Measurements from ENCODE around the gene PASD1. TPM values are rescaled to one million over a fixed set of nuclear protein-coding genes. Genes with fewer than 3 reads are reported as not detected.

Gene PASD1
- total RNA-seq, 1 experiment from 2014 or later: not detected

DNA sequence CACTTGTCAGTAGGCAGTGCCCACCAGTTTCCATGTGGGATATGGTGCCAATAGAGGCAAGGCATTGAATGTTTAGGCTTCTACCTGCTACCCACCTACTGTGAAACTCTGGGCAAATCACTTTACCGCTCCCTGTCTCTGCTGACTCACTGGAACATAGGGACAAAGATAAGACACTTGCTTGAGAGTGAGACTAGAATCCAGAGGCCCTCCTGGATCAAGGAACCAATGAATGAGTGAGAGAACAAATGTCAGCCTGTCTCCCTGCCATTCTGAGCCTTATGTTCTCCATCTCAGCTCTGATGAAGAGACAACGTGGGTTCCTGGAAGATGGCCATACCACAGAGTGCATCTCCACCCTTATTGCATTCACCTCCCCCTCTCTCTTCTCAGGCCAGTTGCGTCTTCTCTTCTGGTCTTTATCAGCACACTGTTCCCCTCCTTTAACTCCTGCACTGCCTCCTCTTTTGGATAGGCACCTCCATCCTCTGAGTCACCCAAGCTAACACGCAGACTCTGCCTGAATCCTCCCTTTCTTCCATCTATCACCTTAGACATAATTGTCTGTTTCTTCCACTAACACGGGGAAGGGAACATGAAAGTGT is 116.4 kb downstream of the PASD1 start:
- no TSS peak for BruUV-seq (replicated peaks)
- Histone ChIP-seq H3K4me1 (ENCODE audit: insufficient read depth, low read length) (no peaks in the 10 kb centered on the region), H4K20me1 (ENCODE audit: low read length) (no peaks in the 10 kb centered on the region), H3K27me3 (ENCODE audit: low read length) (no peaks in the 10 kb centered on the region), H3K9me2 (replicated peaks; ENCODE audit: low read length) (no peaks in the 10 kb centered on the region), H3K9me3 (ENCODE audit: low read length) (no peaks in the 10 kb centered on the region), H3F3A (ENCODE audit: low read length, unreplicated experiment) (no peaks in the 10 kb centered on the region), H3K79me2 (ENCODE audit: low read length) (no peaks in the 10 kb centered on the region), H2AFZ (ENCODE audit: low read length) (no peak overlapping the region), H3K9ac (ENCODE audit: low read length) (no peak overlapping the region), H3K4me2 (ENCODE audit: low read length) (no peak overlapping the region), H3K27ac (ENCODE audit: low read length) (no peak overlapping the region), H3K4me3 (ENCODE audit: low read length) (no peak overlapping the region), H3K36me3 (ENCODE audit: low read depth, low read length) (no peaks in the 10 kb centered on the region)
- ATAC-seq (no peak), DNase-seq (no peak)
- ChIA-PET POLR2A (ENCODE audit: unreplicated experiment) (no interaction called here), CTCF (no interaction called here)
- intact Hi-C loops (cut with micrococcal nuclease): loop anchor here (5.0 kb wide), 1 partner anchor 173 kb away; no protein-coding TSS in a partner anchor
- no peak for TF ChIP-seq EZH2phosphoT487 (IDR thresholded peaks at IDR 0.05; ENCODE audit: borderline replicate concordance, low read length)

DNA sequence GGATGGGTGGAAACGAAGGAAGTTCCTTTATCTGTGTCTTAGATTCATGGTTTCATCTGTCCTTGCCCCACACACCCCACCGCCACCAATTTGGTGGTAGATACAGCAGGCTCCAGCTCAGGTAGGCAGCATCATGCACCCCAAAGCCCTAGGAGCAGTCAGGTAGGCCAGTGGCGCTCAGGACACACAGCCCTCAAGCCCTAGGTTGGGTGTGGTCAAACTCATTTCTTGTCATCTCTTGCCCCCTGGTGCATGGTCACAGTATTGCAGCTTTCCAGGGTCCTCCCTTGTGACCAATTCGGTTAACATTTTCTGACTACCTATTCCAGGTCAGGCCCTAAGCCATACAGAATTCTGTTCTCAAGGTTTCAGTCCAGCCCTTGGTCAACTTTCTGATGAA is 117.3 kb downstream of the PASD1 start:
- ChIA-PET CTCF (no interaction called here), POLR2A (ENCODE audit: unreplicated experiment) (no interaction called here)
- Histone ChIP-seq H3K4me3 (ENCODE audit: low read length) (no peak overlapping the region), H4K20me1 (ENCODE audit: low read length) (no peaks in the 10 kb centered on the region), H3K4me1 (ENCODE audit: insufficient read depth, low read length) (no peaks in the 10 kb centered on the region), H3K9me2 (replicated peaks; ENCODE audit: low read length) (no peaks in the 10 kb centered on the region), H3K36me3 (ENCODE audit: low read depth, low read length) (no peaks in the 10 kb centered on the region), H3K9me3 (ENCODE audit: low read length) (no peaks in the 10 kb centered on the region), H2AFZ (ENCODE audit: low read length) (no peak overlapping the region), H3K4me2 (ENCODE audit: low read length) (no peak overlapping the region), H3K79me2 (ENCODE audit: low read length) (no peaks in the 10 kb centered on the region), H3K9ac (ENCODE audit: low read length) (no peak overlapping the region), H3F3A (ENCODE audit: low read length, unreplicated experiment) (no peaks in the 10 kb centered on the region), H3K27me3 (ENCODE audit: low read length) (no peaks in the 10 kb centered on the region), H3K27ac (ENCODE audit: low read length) (no peak overlapping the region)
- intact Hi-C loops (cut with micrococcal nuclease): no loop called here
- DNase-seq: peak; percentile 68
- TF ChIP-seq, protein P1, sequence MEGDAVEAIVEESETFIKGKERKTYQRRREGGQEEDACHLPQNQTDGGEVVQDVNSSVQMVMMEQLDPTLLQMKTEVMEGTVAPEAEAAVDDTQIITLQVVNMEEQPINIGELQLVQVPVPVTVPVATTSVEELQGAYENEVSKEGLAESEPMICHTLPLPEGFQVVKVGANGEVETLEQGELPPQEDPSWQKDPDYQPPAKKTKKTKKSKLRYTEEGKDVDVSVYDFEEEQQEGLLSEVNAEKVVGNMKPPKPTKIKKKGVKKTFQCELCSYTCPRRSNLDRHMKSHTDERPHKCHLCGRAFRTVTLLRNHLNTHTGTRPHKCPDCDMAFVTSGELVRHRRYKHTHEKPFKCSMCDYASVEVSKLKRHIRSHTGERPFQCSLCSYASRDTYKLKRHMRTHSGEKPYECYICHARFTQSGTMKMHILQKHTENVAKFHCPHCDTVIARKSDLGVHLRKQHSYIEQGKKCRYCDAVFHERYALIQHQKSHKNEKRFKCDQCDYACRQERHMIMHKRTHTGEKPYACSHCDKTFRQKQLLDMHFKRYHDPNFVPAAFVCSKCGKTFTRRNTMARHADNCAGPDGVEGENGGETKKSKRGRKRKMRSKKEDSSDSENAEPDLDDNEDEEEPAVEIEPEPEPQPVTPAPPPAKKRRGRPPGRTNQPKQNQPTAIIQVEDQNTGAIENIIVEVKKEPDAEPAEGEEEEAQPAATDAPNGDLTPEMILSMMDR (conservative IDR thresholded peaks at IDR 0.05; ENCODE audit: low read depth, low read length): peak; percentile 61
- TF ChIP-seq EZH2phosphoT487 (IDR thresholded peaks at IDR 0.05; ENCODE audit: borderline replicate concordance, low read length): no peak
- ATAC-seq: peak; percentile 45; the same call in 1 of the 2 replicates
- BruUV-seq (replicated peaks): no TSS peak

DNA sequence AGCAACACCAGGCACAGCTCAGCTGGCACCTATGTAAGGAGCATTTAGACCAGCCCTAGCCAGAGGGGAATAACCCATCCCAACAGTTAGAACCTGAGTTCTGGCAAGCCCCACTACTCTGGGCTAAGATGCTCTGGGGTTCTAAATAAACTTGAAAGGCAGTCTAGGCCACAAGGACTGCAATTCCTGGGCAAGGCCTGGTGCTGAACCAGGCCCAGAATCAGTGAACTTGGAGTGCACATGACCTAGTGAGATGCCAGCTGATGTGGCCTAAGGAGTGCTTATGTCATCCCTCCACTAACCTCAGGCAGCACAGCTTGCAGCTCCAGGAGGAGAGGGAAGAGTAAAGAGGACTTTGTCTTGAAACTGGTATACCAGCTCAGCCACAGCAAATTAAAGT is 124.2 kb downstream of the PASD1 start:
- Histone ChIP-seq H3K4me1 (ENCODE audit: insufficient read depth, low read length) (no peaks in the 10 kb centered on the region), H4K20me1 (ENCODE audit: low read length) (no peaks in the 10 kb centered on the region), H3K27ac (ENCODE audit: low read length) (no peak overlapping the region), H3F3A (ENCODE audit: low read length, unreplicated experiment) (no peaks in the 10 kb centered on the region), H3K79me2 (ENCODE audit: low read length) (no peaks in the 10 kb centered on the region), H3K4me2 (ENCODE audit: low read length) (no peak overlapping the region), H3K4me3 (ENCODE audit: low read length) (no peak overlapping the region), H3K9me2 (replicated peaks; ENCODE audit: low read length) (no peaks in the 10 kb centered on the region), H3K36me3 (ENCODE audit: low read depth, low read length) (no peaks in the 10 kb centered on the region), H3K27me3 (ENCODE audit: low read length) (no peaks in the 10 kb centered on the region), H3K9ac (ENCODE audit: low read length) (no peak overlapping the region), H2AFZ (ENCODE audit: low read length) (no peak overlapping the region), H3K9me3 (ENCODE audit: low read length) (no peaks in the 10 kb centered on the region)
- intact Hi-C loops (cut with micrococcal nuclease): no loop called here
- no peak for TF ChIP-seq EZH2 (IDR thresholded peaks at IDR 0.05; ENCODE audit: low read length, unreplicated experiment)
- no peak for TF ChIP-seq EZH2phosphoT487 (IDR thresholded peaks at IDR 0.05; ENCODE audit: borderline replicate concordance, low read length)
- TF ChIP-seq, protein P1 (conservative IDR thresholded peaks at IDR 0.05; ENCODE audit: low read depth, low read length): no peak
- ATAC-seq: no peak
- ChIA-PET CTCF (no interaction called here), POLR2A (ENCODE audit: unreplicated experiment) (no interaction called here)
- no peak for DNase-seq
- no TSS peak for BruUV-seq (replicated peaks)
